GM18868 (cell line): ENCODE results near the gene NLRC5.
"Not testable (repeated sequence)": the region's sequence is repeated elsewhere in the genome, so short reads cannot be mapped to it uniquely, and the experiment has no call there.

Experiments
- ATAC-seq: cut with Tn5 transposase; IDR thresholded peaks from one replicate; pipeline ENCODE4 v1.9.1; 2021; ENCODE audit warnings: mild to moderate bottlenecking, moderate library complexity; ENCODE audit not compliant: unreplicated experiment

Gene NLRC5

GRCh38 chr16:56960681-56961281 is 28.6 kb upstream of the NLRC5 start:
- no peak for ATAC-seq

GRCh38 chr16:56961386-56961785 is 28.0 kb upstream of the NLRC5 start:
- ATAC-seq = no peak

GRCh38 chr16:56961851-56962281 is 27.5 kb upstream of the NLRC5 start, which contains the start of gene CETP:
Gene CETP, plus strand, starts transcription at chr16:56961950. Its CDS starts 30 bp downstream, at chr16:56961980.
- no peak for ATAC-seq

GRCh38 chr16:56964243-56965148 is 24.9 kb upstream of the NLRC5 start:
- peak; percentile 67 for ATAC-seq

- ATAC-seq = no peak
Observed at GRCh38 chr16:56965149-56966092, 23.9 kb upstream of the NLRC5 start.

GRCh38 chr16:56966093-56966475 is 23.3 kb upstream of the NLRC5 start:
- ATAC-seq = no peak

GRCh38 chr16:56967733-56968132 is 21.6 kb upstream of the NLRC5 start:
- ATAC-seq = no peak

GRCh38 chr16:56969769-56970168 is 19.6 kb upstream of the NLRC5 start:
- no peak for ATAC-seq

- ATAC-seq = peak; percentile 85
Observed at GRCh38 chr16:56970934-56971767, 18.2 kb upstream of the NLRC5 start.

- no peak for ATAC-seq
Observed at GRCh38 chr16:56971768-56972043, 17.7 kb upstream of the NLRC5 start.

GRCh38 chr16:56972403-56973293 is 16.7 kb upstream of the NLRC5 start:
- no peak for ATAC-seq

- ATAC-seq = no peak
Observed at GRCh38 chr16:56973294-56973689, 16.1 kb upstream of the NLRC5 start.

GRCh38 chr16:56973899-56974298 is 15.5 kb upstream of the NLRC5 start:
- not testable (repeated sequence) for ATAC-seq

- ATAC-seq = no peak
Observed at GRCh38 chr16:56974549-56975300, 14.6 kb upstream of the NLRC5 start.

GRCh38 chr16:56975714-56976113 is 13.6 kb upstream of the NLRC5 start:
- ATAC-seq = no peak

GRCh38 chr16:56977216-56977615 is 12.1 kb upstream of the NLRC5 start:
- ATAC-seq = no peak

GRCh38 chr16:56977823-56978430 is 11.4 kb upstream of the NLRC5 start:
- ATAC-seq = no peak

GRCh38 chr16:56980201-56980535 is 9.2 kb upstream of the NLRC5 start:
- ATAC-seq = no peak
